Endothelial cell of umbilical vein (primary cell): ENCODE results near the gene NOMO2.
"Not testable (repeated sequence)": the region's sequence is repeated elsewhere in the genome, so short reads cannot be mapped to it uniquely, and the experiment has no call there.

ENCODE experiments used
- CTCF ChIP-seq, 2 donors: IDR thresholded peaks; 1 replicate in 1 of 2; 2 replicates in 1 of 2; pipeline ENCODE4 v1.5.1; 2011; ENCODE audit warnings: low read length in 2 of 2, mild to moderate bottlenecking in 2 of 2, moderate library complexity in 2 of 2, control low read depth in 1 of 2, inconsistent platforms in 1 of 2, low read depth in 1 of 2; ENCODE audit not compliant: insufficient read depth in 1 of 2; ENCODE audit errors: extremely low read depth in 1 of 2
- FOS ChIP-seq: IDR thresholded peaks from 2 replicates; pipeline ENCODE4 v1.6.1; 2011; ENCODE audit warnings: mild to moderate bottlenecking, low read length, moderate library complexity, borderline replicate concordance; ENCODE audit not compliant: insufficient read depth
- MYC ChIP-seq: IDR thresholded peaks from one replicate; pipeline ENCODE4 v1.6.1; 2011; ENCODE audit warnings: mild to moderate bottlenecking, low read depth, low read length
- POLR2AphosphoS5 ChIP-seq: IDR thresholded peaks from 2 replicates; pipeline ENCODE4 v1.6.1; 2012; ENCODE audit warnings: low read depth, mild to moderate bottlenecking, control low read depth, low read length, moderate library complexity; ENCODE audit not compliant: insufficient read depth

GRCh38 chr16:18526547-18526946 is 35.4 kb downstream of the NOMO2 start:
- TF ChIP-seq CTCF (IDR thresholded peaks at IDR 0.05; ENCODE audit: extremely low read depth in 1 of 2, insufficient read depth in 1 of 2, low read depth in 1 of 2, low read length in 2 of 2); MYC; FOS; POLR2AphosphoS5: not testable (repeated sequence)
